ENCODE data around the gene JAKMIP2.
"Not testable (repeated sequence)": the region's sequence is repeated elsewhere in the genome, so short reads cannot be mapped to it uniquely, and the experiment has no call there.

JAKMIP2 gene

GRCh38 chr5:147644460-147644859 is 138.1 kb downstream of the JAKMIP2 start:
- no peak for DNase-seq

- no peak for DNase-seq
Observed at GRCh38 chr5:147643142-147643541, 139.4 kb downstream of the JAKMIP2 start.

- no peak for DNase-seq
Observed at GRCh38 chr5:147642666-147643065, 139.9 kb downstream of the JAKMIP2 start.

- DNase-seq = no peak
Observed at GRCh38 chr5:147639321-147639720, 143.2 kb downstream of the JAKMIP2 start.

GRCh38 chr5:147636729-147636984 is 145.9 kb downstream of the JAKMIP2 start:
- no peak for DNase-seq

- DNase-seq = no peak
Observed at GRCh38 chr5:147635882-147636728, 146.4 kb downstream of the JAKMIP2 start.

- not testable (repeated sequence) for DNase-seq
Observed at GRCh38 chr5:147635439-147635838, 147.1 kb downstream of the JAKMIP2 start.

GRCh38 chr5:147633173-147633572 is 149.4 kb downstream of the JAKMIP2 start:
- no peak for DNase-seq

- DNase-seq = no peak
Observed at GRCh38 chr5:147631428-147632003, 151.0 kb downstream of the JAKMIP2 start.

GRCh38 chr5:147629196-147629595 is 153.3 kb downstream of the JAKMIP2 start:
- DNase-seq = no peak

- peak; percentile 12 for DNase-seq
Observed at GRCh38 chr5:147628058-147628895, 154.3 kb downstream of the JAKMIP2 start.

- no peak for DNase-seq
Observed at GRCh38 chr5:147626464-147626863, 156.1 kb downstream of the JAKMIP2 start.

GRCh38 chr5:147621016-147621415 is 161.5 kb downstream of the JAKMIP2 start:
- DNase-seq = no peak

GRCh38 chr5:147619281-147619878 is 163.1 kb downstream of the JAKMIP2 start:
- no peak for DNase-seq

- DNase-seq = no peak
Observed at GRCh38 chr5:147617711-147618350, 164.7 kb downstream of the JAKMIP2 start.

- no peak for DNase-seq
Observed at GRCh38 chr5:147617191-147617606, 165.3 kb downstream of the JAKMIP2 start.

- DNase-seq = no peak
Observed at GRCh38 chr5:147616421-147616820, 166.1 kb downstream of the JAKMIP2 start.

GRCh38 chr5:147613359-147613758 is 169.2 kb downstream of the JAKMIP2 start:
- DNase-seq = no peak

GRCh38 chr5:147611483-147611882 is 171.0 kb downstream of the JAKMIP2 start:
- DNase-seq = no peak

- no peak for DNase-seq
Observed at GRCh38 chr5:147610798-147611197, 171.7 kb downstream of the JAKMIP2 start.

GRCh38 chr5:147601652-147602051 is 180.9 kb downstream of the JAKMIP2 start:
- no peak for DNase-seq

GRCh38 chr5:147591120-147591519 is 191.4 kb downstream of the JAKMIP2 start:
- no peak for DNase-seq

- no peak for DNase-seq
Observed at GRCh38 chr5:147590096-147590495, 192.4 kb downstream of the JAKMIP2 start.

Measured in NCI-H524 treated with DMSO at 0.1 percent for 48 hours (cell line).